ENCODE data around the gene KDM2A.

The KDM2A gene

DNA sequence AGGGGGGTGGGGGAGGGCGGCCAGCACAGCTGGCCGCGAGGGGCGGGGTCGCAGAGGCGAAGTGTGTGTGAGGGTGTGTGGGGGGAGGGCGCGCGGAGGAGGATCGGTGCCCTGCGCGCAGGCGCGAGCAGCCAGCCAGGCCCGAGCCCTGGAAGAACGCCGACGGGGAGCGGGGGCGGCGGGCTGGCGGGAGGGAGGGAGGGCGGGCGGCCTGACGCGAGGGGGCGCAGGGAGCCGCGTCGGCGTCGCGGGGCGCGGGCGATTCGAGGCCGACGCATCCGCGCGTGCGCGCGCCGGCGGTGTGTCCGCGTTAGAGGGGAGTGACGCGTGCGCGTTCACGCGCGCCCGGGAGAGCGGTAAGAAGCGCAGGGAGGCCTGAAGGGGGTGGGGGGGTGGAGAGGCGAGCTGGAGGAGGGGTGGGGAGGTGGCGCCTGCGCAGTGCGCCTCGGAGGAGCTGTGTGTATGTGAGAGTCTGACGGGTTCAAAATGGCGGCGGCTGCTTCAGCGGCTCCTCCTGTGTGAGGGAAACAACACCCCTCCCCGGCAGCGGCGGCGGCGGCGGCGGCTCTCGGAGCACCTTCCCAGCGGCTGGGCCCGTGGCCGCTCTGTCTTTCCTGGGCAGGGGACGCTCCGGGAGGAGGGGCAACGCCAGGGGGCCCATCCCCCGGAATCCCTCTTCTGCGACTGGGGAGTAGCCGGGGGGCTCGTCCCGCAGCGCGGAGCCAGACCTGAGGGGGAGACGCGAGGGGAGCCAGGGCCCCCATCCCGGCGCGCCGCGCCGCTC is at the start of gene KDM2A:
TSS of gene KDM2A (plus strand) at position 463 of the 784 bp plus-strand sequence. CDS start 2,054 bp downstream, outside the sequence.
- peak; percentile 90 to 99 for DNase-seq (ENCODE audit: low read depth in 2 of 2, low spot score in 1 of 2)

GRCh38 chr11:67071420-67072284 is 47.4 kb upstream of the KDM2A start:
- peak; percentile 42 for DNase-seq (ENCODE audit: low read depth in 2 of 2, low spot score in 1 of 2)

GRCh38 chr11:67072295-67072694 is 46.8 kb upstream of the KDM2A start:
- DNase-seq (ENCODE audit: low read depth in 2 of 2, low spot score in 1 of 2), result no peak

GRCh38 chr11:67073908-67074307 is 45.2 kb upstream of the KDM2A start:
- DNase-seq (ENCODE audit: low read depth in 2 of 2, low spot score in 1 of 2), result no peak

- no peak for DNase-seq (ENCODE audit: low read depth in 2 of 2, low spot score in 1 of 2)
Observed at GRCh38 chr11:67076202-67076601, 42.9 kb upstream of the KDM2A start.

DNA sequence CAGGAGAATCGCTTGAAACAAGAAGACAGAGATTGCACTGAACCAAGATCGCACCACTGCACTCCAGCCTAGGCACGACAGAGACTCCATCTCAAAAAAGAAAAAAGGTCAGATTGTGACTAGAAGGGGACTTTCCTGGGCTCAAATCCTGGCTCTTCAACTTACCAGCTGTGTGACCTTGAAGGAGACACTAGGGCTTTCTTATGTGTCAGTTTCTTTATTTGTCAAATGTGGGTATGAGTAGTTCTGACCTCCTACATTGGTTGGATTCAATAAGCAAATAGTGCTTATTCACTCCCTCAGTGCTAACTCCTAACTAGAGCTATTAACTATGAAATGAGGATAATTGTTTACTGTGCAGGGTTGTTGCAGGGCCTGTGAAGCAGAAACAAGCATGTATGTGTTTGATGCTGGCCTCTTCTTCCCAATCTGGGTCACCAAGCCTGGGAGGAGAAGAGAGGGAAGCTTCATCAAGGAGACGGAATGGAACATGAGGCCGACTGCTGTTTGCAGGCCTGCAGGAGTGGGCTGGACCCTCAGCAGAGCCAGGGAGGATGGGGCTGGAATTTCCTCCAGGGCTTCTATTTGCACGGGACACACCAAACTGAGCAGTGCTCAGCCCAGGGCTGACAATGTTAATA is 39.9 kb upstream of the KDM2A start:
- DNase-seq (ENCODE audit: low read depth in 2 of 2, low spot score in 1 of 2), result no peak

DNA sequence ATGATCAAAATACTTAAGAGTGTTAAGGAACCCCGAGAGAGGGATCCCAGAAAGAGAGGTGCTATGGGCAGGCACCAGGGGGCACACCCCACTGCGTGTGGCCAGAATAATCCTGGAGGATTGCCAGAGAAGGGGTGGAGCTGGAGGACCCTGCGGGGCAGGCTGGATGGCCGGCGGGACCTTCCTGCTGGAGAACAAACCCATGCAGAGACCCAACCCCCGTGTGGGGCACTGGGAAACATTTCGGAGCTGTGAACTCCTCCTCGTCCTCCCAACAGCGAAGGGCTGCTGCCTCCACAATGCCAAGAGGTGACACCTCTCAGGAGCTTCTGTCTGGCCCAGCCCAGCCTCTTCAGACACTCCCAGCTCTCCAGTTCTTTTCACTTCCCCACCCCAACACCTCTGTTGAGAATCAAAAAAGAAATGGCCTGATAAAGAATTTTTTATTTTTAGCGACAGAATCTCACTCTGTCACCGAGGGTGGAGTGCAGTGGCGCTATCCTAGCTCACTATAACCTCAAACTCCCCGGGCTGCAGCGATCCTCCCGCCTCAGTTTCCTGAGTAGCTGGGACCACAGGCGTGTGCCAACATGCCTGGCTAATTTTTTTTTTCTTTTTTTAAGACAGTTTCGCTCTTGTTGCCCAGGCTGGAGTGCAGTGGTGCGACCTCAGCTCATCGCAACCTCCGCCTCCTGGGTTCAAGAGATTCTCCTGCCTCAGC is 36.8 kb upstream of the KDM2A start:
- DNase-seq (ENCODE audit: low read depth in 2 of 2, low spot score in 1 of 2), result no peak

DNA sequence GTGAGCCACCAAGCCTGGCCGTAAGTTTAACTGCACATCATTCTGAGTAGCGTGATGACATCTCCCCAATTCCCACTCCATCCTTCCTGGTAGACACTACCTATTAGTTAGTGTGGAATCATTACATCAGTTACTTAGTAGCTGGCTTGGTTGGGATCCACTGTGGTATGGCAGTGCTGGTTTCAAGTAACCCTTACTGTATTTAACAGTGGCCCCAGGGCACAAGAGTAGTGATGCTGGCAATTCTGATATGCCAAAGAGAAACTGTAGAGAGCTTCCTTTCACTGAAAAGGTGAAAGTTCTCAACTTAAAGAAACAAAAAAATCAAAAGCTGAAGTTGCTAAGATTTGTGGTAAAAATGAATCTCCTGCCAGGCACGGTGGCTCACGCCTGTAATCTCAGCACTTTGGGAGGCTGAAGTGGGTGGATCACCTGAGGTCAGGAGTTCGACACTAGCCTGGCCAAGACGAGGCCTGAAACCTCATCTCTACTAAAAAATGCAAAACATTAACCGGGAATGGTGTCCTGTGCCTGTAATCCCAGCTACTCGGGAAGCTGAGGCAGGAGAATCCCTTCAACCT is 35.2 kb upstream of the KDM2A start:
- no peak for DNase-seq (ENCODE audit: low read depth in 2 of 2, low spot score in 1 of 2)

DNA sequence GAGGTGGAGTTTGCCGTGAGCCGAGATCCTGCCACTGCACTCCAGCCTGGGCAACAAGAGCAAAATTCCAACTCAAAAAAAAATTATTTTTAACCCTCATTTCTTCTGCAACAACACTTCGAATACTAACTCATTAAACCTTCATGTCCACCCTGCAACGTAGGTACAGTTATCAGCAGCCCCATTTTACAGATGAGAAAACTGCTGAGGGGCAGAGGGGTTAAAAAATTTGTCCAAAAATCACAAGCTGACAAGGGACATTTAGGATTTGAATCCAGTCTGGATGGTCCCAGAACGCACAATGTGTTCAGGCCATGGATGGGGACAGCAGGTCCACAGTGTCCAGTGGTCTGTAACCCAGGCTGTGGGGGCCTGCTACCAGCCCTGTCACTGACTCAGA is 33.4 kb upstream of the KDM2A start:
- no peak for DNase-seq (ENCODE audit: low read depth in 2 of 2, low spot score in 1 of 2)

- no peak for DNase-seq (ENCODE audit: low read depth in 2 of 2, low spot score in 1 of 2)
Observed at GRCh38 chr11:67090717-67091116, 28.3 kb upstream of the KDM2A start.

GRCh38 chr11:67095214-67095507 is 23.9 kb upstream of the KDM2A start:
- no peak for DNase-seq (ENCODE audit: low read depth in 2 of 2, low spot score in 1 of 2)

DNA sequence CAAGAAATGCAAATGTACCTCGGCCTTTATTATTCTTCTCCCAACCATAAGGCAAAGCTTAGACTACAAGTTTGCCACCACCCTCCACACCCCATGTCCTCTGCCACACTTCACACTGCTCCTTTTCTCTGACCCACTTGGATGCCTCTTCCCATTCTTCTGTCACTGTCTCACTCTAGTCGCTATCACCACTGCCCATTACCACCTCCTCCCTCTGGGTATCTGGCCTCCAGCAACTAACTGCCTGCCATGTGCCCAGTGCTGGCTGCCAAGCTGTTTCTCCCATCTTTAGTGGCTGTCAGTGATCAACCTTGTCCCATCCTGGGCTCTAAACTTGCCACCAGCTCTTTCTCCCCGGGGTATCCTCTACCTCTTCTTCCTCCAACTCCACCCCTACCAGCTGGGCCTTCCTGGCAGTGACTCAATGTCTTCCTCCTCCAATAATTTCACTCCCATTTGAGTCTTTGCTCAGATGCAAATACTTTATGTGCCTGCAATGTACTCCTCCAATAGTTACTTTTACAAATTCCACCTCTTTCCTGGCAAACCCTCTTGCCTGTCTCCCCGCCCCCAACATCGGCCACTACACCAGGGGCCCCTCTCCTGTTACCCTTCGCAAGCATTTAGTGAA is 20.1 kb upstream of the KDM2A start:
- DNase-seq (ENCODE audit: low read depth in 2 of 2, low spot score in 1 of 2), result no peak

- DNase-seq (ENCODE audit: low read depth in 2 of 2, low spot score in 1 of 2), result no peak
Observed at GRCh38 chr11:67099831-67100324, 19.2 kb upstream of the KDM2A start.

DNA sequence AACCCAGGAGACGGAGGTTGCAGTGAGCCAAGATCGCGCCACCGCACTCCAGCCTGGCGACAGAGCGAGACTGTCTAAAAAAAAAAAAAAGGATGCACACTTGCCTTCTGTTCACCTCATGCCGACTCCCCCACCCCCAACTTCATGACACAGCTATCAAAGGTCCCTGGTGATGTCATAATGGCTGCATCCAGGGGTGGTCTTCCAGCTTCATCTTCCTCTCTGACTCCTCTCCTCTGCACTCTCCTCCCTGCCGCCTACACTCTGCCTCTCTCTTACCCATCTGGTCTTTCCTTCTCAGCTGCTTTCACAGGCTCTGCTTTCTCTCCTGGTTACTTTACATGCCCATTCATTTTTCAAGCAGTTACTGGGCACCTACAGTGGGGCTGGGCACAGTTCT is 16.4 kb upstream of the KDM2A start:
- DNase-seq (ENCODE audit: low read depth in 2 of 2, low spot score in 1 of 2), result no peak

DNA sequence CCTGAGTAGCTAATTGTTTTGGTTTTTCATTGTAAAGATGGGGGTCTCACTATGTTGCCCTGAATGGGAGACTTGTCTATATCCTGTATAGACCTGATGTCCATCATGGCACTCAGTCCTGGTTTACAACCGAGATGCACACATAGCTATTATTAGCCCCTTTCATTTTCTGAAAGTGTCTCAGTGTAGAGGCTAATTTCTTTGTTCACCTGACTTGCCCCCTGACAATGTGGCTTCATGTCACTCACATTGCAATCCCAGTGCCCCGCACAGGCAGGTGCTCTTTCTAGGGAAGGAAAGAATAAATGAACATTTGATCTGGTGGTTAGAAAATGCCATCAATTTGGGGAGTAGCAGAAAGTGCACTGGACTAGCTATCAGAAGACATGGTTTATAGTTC is 13.1 kb upstream of the KDM2A start:
- DNase-seq (ENCODE audit: low read depth in 2 of 2, low spot score in 1 of 2), result no peak

DNA sequence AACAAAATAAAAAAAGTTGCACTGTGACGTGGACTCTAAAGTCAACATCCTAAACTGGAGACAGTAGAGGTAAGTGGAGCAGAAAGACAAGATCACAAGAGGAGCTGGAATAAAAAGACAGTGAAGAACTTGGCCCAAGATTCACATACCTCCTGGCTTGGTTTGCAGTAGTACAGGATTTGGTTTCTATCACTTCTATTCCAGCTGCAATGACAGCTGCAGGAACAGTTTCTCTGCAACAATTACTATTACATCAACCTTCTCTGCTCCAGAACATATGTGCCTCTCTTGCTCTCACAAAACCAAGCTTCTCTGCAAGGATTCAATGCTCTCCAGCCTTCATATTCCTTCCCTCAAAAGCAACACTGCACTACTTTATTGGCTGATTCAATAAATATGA is 7.8 kb upstream of the KDM2A start:
- DNase-seq (ENCODE audit: low read depth in 2 of 2, low spot score in 1 of 2), result no peak

DNA sequence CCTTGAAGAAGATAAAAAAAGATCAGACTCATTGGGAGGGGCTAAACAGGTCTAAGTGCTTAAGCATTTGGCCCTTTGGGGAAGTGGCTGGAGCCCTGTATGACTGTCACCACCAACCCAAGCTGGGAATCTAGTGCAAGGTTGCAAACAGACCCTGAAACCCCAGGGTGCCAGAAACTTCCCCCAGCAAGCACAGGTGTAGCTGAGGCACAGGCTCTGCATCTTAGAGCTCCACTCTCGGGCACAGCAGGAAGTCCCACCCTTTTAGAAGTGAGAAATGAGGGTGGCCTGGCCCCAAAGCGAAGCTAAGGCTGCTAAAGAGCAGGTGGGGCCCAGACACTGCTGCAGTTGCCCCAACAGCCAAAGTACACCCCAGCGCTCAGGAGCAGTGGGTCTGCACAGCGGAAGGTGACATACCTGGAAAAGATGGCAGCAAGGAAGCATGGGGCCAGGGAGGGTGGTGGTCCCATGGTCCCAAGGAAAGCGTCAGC is 5.8 kb upstream of the KDM2A start:
- DNase-seq (ENCODE audit: low read depth in 2 of 2, low spot score in 1 of 2), result no peak

DNA sequence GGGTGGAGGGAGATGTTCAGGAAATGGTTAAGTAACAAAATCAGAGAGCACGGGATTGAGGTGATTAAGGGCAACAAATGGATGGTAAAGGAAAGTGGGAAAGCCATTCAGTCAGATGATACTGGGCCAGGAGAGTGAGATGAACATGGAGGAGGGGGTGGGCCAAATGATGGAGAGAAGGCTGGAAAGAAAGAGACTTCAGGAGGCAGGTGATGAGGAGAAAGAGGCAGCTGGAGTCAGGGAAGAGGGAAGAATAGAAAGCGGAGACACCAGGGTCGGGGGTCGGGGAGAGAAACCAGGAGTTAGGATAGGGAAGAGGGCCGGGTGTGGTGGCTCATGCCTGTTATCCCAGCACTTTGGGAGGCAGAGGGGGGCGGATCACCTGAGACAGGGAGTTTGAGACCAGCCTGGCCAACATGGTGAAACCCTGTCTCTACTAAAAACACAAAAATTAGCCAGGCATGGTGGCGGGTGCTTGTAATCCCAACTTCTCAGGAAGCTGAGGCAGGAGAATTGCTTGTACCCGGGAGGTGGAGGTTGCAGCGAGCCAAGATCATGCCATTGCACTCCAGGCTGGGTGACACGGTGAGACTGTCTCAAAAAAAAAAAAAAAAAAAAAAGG is 4.7 kb upstream of the KDM2A start:
- DNase-seq (ENCODE audit: low read depth in 2 of 2, low spot score in 1 of 2), result no peak

DNA sequence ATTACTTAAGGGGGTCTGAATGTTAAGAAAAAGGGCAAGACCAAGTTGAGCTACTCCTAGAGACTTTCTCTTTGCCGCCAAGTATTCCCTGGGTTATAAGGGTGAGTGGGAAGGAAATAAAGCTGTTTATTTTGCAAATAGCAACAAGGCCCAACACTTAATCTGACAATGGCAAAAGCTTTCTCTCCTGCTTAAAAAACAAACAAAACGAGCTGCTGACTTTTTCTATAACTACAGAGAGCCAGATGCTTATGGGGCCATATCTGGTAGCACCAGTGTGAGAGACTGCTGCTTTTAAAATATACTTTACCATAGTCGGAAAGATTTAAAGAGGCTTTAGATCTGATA is 2.3 kb upstream of the KDM2A start:
- DNase-seq (ENCODE audit: low read depth in 2 of 2, low spot score in 1 of 2), result no peak

DNA sequence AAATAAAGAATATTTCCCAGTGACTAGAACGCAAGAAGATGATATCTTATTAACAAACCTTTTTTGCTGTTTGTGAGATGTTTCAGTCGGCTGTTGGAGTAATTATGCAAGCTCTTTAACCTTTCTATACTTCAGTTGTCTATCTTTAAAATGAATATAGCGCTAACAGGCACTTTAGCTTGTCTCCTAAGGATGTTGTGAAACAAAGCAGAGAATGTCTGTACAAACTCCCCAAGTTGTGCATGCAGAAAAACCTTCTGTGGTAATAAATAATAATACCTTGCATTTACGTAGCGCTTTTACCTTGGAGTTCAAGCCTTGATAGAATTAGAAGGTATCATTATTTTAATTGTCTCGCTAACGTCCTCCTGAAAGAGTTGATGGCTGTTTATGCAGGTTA is 1.9 kb upstream of the KDM2A start:
- no peak for DNase-seq (ENCODE audit: low read depth in 2 of 2, low spot score in 1 of 2)
